NCI-H2196 (cell line): ENCODE measurements around the gene TEPSIN.

Source experiments
- DNase-seq: peaks from one replicate; lab custom pipeline; 2025; ENCODE audit not compliant: unreplicated experiment; lab: John Stamatoyannopoulos, UW

TEPSIN gene

GRCh38 chr17:81200695-81201580 lies 37.9 kb downstream of the TEPSIN start:
- peak; percentile 70 for DNase-seq

GRCh38 chr17:81200201-81200600 lies 38.7 kb downstream of the TEPSIN start:
- DNase-seq: no peak

- DNase-seq: no peak
These were observed 39.4 kb downstream of the TEPSIN start for GRCh38 chr17:81199482-81199830.

- no peak for DNase-seq
These were observed 39.9 kb downstream of the TEPSIN start for GRCh38 chr17:81198826-81199481.

GRCh38 chr17:81197831-81198490 lies 40.9 kb downstream of the TEPSIN start:
- DNase-seq: no peak

- no peak for DNase-seq
These were observed 41.5 kb downstream of the TEPSIN start for GRCh38 chr17:81197409-81197795.

GRCh38 chr17:81196505-81197408 lies 42.1 kb downstream of the TEPSIN start:
- no peak for DNase-seq

GRCh38 chr17:81195941-81196495 lies 42.8 kb downstream of the TEPSIN start:
- no peak for DNase-seq

GRCh38 chr17:81194941-81195901 lies 43.6 kb downstream of the TEPSIN start:
- DNase-seq: no peak

- DNase-seq: no peak
These were observed 44.6 kb downstream of the TEPSIN start for GRCh38 chr17:81194225-81194760.

GRCh38 chr17:81193470-81194224 lies 45.2 kb downstream of the TEPSIN start:
- DNase-seq: no peak

- DNase-seq: no peak
These were observed 45.8 kb downstream of the TEPSIN start for GRCh38 chr17:81193051-81193410.

GRCh38 chr17:81192386-81193050 lies 46.3 kb downstream of the TEPSIN start:
- DNase-seq: no peak

- DNase-seq: no peak
These were observed 47.2 kb downstream of the TEPSIN start for GRCh38 chr17:81191646-81192045.

- DNase-seq: no peak
These were observed 47.7 kb downstream of the TEPSIN start for GRCh38 chr17:81191116-81191515.

- DNase-seq: no peak
These were observed 48.3 kb downstream of the TEPSIN start for GRCh38 chr17:81190591-81190990.

- no peak for DNase-seq
These were observed 49.0 kb downstream of the TEPSIN start for GRCh38 chr17:81189670-81190530.
